ENCODE data around the gene PLAC9. TPM values are rescaled to one million over a fixed set of nuclear protein-coding genes. Genes with fewer than 3 reads are reported as not detected.
A peak's percentile ranks its signal among the peaks of the same experiment; 100 is the strongest.
"Not testable (repeated sequence)": the region's sequence is repeated elsewhere in the genome, so short reads cannot be mapped to it uniquely, and the experiment has no call there.

The PLAC9 gene
- total RNA-seq, 2 experiments from 2014 or later = not detected

GRCh38 chr10:80144067-80144695 lies 11.7 kb downstream of the PLAC9 start:
- DNase-seq = peak; percentile 22
- Mint-ChIP-seq H3K36me3 (ENCODE audit: low read depth) (peaks cover 7% of the 10 kb centered on the region), H3K9me3 (no peaks in the 10 kb centered on the region), H3K4me3 (peak overlapping the region; percentile 69), H3K27me3 (peaks cover 6% of the 10 kb centered on the region), H3K4me1 (peaks cover 21% of the 10 kb centered on the region), H3K27ac (peak overlapping the region; percentile 70)
- ChIA-PET CTCF (interaction anchor here (0.6 to 4.1 kb wide), 27 partner anchors 9 to 125 kb away, joined by 3 to 47 read pairs (median 4); no protein-coding TSS in a partner anchor), POLR2A (interaction anchor here (0.6 kb wide), 1 partner anchor 79 kb away, joined by 3 read pairs; no protein-coding TSS in a partner anchor)

- H3K4me3 Mint-ChIP-seq = peak overlapping the region; percentile 69
- peak overlapping the region; percentile 70 for H3K27ac Mint-ChIP-seq
- H3K27me3 Mint-ChIP-seq = peaks cover 3% of the 10 kb centered on the region
- peaks cover 12% of the 10 kb centered on the region for H3K36me3 Mint-ChIP-seq (ENCODE audit: low read depth)
- POLR2A ChIA-PET = no interaction called here
- H3K9me3 Mint-ChIP-seq = no peaks in the 10 kb centered on the region
- DNase-seq = peak; percentile 42
- CTCF ChIA-PET = interaction anchor here (0.8 to 4.1 kb wide), 11 partner anchors 9 to 116 kb away, joined by 3 to 47 read pairs (median 5); no protein-coding TSS in a partner anchor
- peaks cover 21% of the 10 kb centered on the region for H3K4me1 Mint-ChIP-seq
These were observed 12.2 kb downstream of the PLAC9 start for GRCh38 chr10:80144696-80145131.

- Mint-ChIP-seq H3K4me1 (peaks cover 26% of the 10 kb centered on the region), H3K36me3 (ENCODE audit: low read depth) (peaks cover 20% of the 10 kb centered on the region)
- H3K9me3 Mint-ChIP-seq, DNase-seq, H3K27ac Mint-ChIP-seq, POLR2A ChIA-PET, H3K4me3 Mint-ChIP-seq, H3K27me3 Mint-ChIP-seq: not testable (repeated sequence)
- CTCF ChIA-PET = interaction anchor here (0.8 to 4.1 kb wide), 4 partner anchors 12 to 76 kb away, joined by 3 to 47 read pairs (median 13); no protein-coding TSS in a partner anchor
These were observed 13.1 kb downstream of the PLAC9 start for GRCh38 chr10:80145406-80146308.

DNA sequence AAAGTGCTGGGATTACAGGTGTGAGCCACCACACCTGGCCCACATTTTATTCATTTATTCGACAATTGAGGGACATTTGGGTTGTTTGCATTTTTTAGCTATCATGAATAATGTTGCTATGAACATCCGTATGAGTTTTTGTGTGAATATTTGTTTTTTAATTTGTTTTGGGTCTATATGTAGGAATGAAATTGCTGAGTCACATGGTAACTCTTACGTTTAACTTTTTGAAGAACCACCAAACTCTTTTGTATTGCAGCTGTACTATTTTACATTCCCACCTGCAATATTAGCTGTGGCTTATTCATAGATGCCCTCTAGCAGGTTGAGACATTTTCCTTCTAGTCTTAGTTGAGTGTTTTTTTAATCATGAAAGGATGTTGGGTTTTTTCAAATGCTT lies 14.4 kb downstream of the PLAC9 start:
- no peak for DNase-seq
- ChIA-PET CTCF (interaction anchor here (0.6 kb wide), 1 partner anchor 253 kb away, joined by 3 read pairs; no protein-coding TSS in a partner anchor), POLR2A (no interaction called here)
- H3K27me3 Mint-ChIP-seq = no peaks in the 10 kb centered on the region
- H3K4me3 Mint-ChIP-seq = no peak overlapping the region
- peaks cover 28% of the 10 kb centered on the region for H3K4me1 Mint-ChIP-seq
- no peak overlapping the region for H3K27ac Mint-ChIP-seq
- peaks cover 29% of the 10 kb centered on the region for H3K36me3 Mint-ChIP-seq (ENCODE audit: low read depth)
- H3K9me3 Mint-ChIP-seq = no peaks in the 10 kb centered on the region

GRCh38 chr10:80148166-80148805 lies 15.8 kb downstream of the PLAC9 start:
- no peaks in the 10 kb centered on the region for H3K9me3 Mint-ChIP-seq
- DNase-seq = no peak
- peaks cover 41% of the 10 kb centered on the region for H3K36me3 Mint-ChIP-seq (ENCODE audit: low read depth)
- no peak overlapping the region for H3K27ac Mint-ChIP-seq
- CTCF ChIA-PET = interaction anchor here (0.6 to 1.0 kb wide), 2 partner anchors 74 to 863 kb away, joined by 3 read pairs; no protein-coding TSS in a partner anchor
- POLR2A ChIA-PET = no interaction called here
- peaks cover 28% of the 10 kb centered on the region for H3K4me1 Mint-ChIP-seq
- H3K4me3 Mint-ChIP-seq = no peak overlapping the region
- H3K27me3 Mint-ChIP-seq = no peaks in the 10 kb centered on the region

- CTCF ChIA-PET = interaction anchor here (0.6 to 2.1 kb wide), 4 partner anchors 28 to 863 kb away, joined by 3 to 7 read pairs (median 4); no protein-coding TSS in a partner anchor
- no peak for DNase-seq
- POLR2A ChIA-PET = no interaction called here
- Mint-ChIP-seq H3K27ac (no peak overlapping the region), H3K4me1 (peaks cover 22% of the 10 kb centered on the region), H3K36me3 (ENCODE audit: low read depth) (peaks cover 47% of the 10 kb centered on the region), H3K27me3 (no peaks in the 10 kb centered on the region), H3K9me3 (no peaks in the 10 kb centered on the region), H3K4me3 (no peak overlapping the region)
These were observed 16.6 kb downstream of the PLAC9 start for GRCh38 chr10:80149123-80149522.

- Mint-ChIP-seq H3K27ac (no peak overlapping the region), H3K4me1 (peaks cover 13% of the 10 kb centered on the region), H3K36me3 (ENCODE audit: low read depth) (peaks cover 57% of the 10 kb centered on the region), H3K9me3 (no peaks in the 10 kb centered on the region), H3K4me3 (no peak overlapping the region), H3K27me3 (no peaks in the 10 kb centered on the region)
- DNase-seq = no peak
- CTCF ChIA-PET = interaction anchor here (1.1 to 2.1 kb wide), 4 partner anchors 11 to 72 kb away, joined by 3 to 7 read pairs (median 4); no protein-coding TSS in a partner anchor
- POLR2A ChIA-PET = no interaction called here
These were observed 17.6 kb downstream of the PLAC9 start for GRCh38 chr10:80150172-80150571.

GRCh38 chr10:80152820-80153219 lies 20.3 kb downstream of the PLAC9 start:
- Mint-ChIP-seq H3K4me1 (peaks cover 7% of the 10 kb centered on the region), H3K36me3 (ENCODE audit: low read depth) (peaks cover 82% of the 10 kb centered on the region), H3K9me3 (no peaks in the 10 kb centered on the region), H3K27ac (no peak overlapping the region), H3K4me3 (no peak overlapping the region), H3K27me3 (no peaks in the 10 kb centered on the region)
- POLR2A ChIA-PET = no interaction called here
- no peak for DNase-seq
- CTCF ChIA-PET = interaction anchor here (1.7 to 2.1 kb wide), 2 partner anchors 9 to 23 kb away, joined by 5 to 11 read pairs; no protein-coding TSS in a partner anchor

DNA sequence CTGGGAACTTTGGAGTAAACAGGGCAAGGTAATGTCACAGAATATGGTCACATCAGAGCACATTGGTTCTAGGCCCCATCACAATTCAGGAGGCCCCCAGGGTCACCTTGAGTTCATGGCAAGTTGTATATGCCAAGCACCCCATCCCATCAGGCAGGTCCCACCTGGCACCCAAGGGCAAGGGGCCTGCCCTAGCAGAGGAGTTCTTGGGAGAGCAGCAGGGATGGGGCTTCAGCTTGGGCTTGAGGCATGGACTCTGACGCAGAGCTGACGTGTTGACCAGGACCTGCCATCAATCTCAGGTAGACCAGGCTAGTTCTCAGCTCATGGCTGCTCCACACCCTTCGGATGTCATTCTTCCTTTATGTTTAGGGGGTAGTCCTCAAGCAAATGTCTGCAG lies 20.9 kb downstream of the PLAC9 start:
- peaks cover 7% of the 10 kb centered on the region for H3K4me1 Mint-ChIP-seq
- ChIA-PET POLR2A (no interaction called here), CTCF (interaction anchor here (0.8 to 2.1 kb wide), 2 partner anchors 10 to 46 kb away, joined by 3 to 11 read pairs; no protein-coding TSS in a partner anchor)
- no peak overlapping the region for H3K4me3 Mint-ChIP-seq
- no peaks in the 10 kb centered on the region for H3K9me3 Mint-ChIP-seq
- H3K27ac Mint-ChIP-seq = no peak overlapping the region
- H3K36me3 Mint-ChIP-seq (ENCODE audit: low read depth) = peaks cover 86% of the 10 kb centered on the region
- no peak for DNase-seq
- H3K27me3 Mint-ChIP-seq = no peaks in the 10 kb centered on the region

GRCh38 chr10:80154626-80154977 lies 22.1 kb downstream of the PLAC9 start:
- H3K27me3 Mint-ChIP-seq = no peaks in the 10 kb centered on the region
- ChIA-PET CTCF (interaction anchor here (0.7 kb wide), 1 partner anchor 1017 kb away, joined by 4 read pairs; no protein-coding TSS in a partner anchor), POLR2A (no interaction called here)
- peaks cover 86% of the 10 kb centered on the region for H3K36me3 Mint-ChIP-seq (ENCODE audit: low read depth)
- H3K4me3 Mint-ChIP-seq = no peak overlapping the region
- H3K27ac Mint-ChIP-seq = no peak overlapping the region
- DNase-seq = no peak
- H3K9me3 Mint-ChIP-seq = no peaks in the 10 kb centered on the region
- H3K4me1 Mint-ChIP-seq = peaks cover 7% of the 10 kb centered on the region

DNA sequence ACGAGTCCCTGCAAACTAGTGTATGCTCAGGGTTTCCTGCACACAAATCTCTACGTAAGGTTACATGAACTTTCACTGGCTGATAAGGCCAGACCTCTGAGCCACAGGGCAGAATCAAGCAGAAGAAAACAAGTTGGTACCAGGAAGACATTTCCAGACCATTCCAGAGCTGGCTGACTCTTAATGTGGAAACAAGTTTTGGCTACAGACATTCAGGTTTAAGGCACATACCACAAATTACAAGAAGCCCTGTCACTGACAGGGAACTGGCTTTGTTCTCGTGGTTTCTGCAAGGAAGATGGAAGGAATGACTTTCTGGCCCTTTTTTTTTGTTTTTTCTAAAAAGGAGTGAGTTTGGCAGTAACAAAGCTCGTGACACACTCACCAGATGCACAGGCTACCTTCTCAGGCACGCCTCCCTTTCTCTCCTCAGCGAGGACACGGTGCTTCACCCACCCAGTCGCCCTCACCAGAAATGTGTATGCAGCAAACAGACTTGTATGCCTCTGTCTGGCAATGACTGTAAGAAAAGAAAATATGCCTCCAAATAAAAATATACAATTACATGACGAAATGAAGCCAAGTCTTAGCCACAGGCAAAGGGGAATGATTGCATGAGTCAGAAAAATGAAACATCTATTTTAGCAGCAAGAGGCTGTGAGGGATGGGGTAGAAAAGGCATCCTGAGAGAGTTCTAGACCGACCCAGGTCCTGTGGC lies 22.6 kb downstream of the PLAC9 start:
- DNase-seq = no peak
- Mint-ChIP-seq H3K4me3 (no peak overlapping the region), H3K9me3 (no peaks in the 10 kb centered on the region), H3K27ac (no peak overlapping the region), H3K4me1 (peaks cover 7% of the 10 kb centered on the region), H3K27me3 (no peaks in the 10 kb centered on the region), H3K36me3 (ENCODE audit: low read depth) (peaks cover 82% of the 10 kb centered on the region)
- ChIA-PET CTCF (interaction anchor here (0.7 to 1.0 kb wide), 2 partner anchors 11 to 1018 kb away, joined by 3 to 4 read pairs; no protein-coding TSS in a partner anchor), POLR2A (no interaction called here)

DNA sequence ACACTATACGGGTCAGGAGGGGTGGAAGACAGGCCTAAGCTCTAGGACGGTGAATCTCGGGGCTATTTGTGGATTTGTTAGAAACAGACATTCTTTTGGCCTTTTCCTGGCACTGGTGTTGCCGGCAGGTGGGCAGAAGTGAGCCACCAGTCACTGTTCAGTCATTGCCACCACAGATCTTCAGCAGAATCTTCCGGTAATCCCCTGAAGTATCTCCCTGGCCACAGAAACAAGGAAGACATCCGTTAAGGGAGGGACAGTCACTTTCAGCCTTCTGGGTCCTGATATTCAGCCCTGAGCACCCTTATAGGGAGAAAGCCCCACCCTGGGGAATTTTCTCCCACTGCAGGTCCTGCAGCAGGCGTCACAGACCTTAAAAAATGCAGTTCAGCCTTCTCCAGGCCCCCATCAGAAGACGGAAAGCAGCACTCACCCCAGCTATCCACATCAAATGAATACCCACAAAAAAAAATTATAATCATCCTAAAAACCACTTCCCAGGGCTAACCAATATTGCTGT lies 23.2 kb downstream of the PLAC9 start:
- ChIA-PET CTCF (interaction anchor here (1.0 kb wide), 1 partner anchor 12 kb away, joined by 3 read pairs; no protein-coding TSS in a partner anchor), POLR2A (no interaction called here)
- no peaks in the 10 kb centered on the region for H3K9me3 Mint-ChIP-seq
- peak overlapping the region; percentile 38 for H3K27ac Mint-ChIP-seq
- H3K4me1 Mint-ChIP-seq = peaks cover 4% of the 10 kb centered on the region
- no peak for DNase-seq
- peaks cover 79% of the 10 kb centered on the region for H3K36me3 Mint-ChIP-seq (ENCODE audit: low read depth)
- H3K4me3 Mint-ChIP-seq = no peak overlapping the region
- H3K27me3 Mint-ChIP-seq = no peaks in the 10 kb centered on the region
